OCI-LY7 (cell line): Measurements from ENCODE around the gene HRCT1.

Source experiments
- CTCF ChIP-seq: fragments of 200-600 bp; sonication (generic); conservative IDR thresholded peaks from 2 replicates; pipeline ENCODE4 v1.5.1; 2014; ENCODE audit warnings: mild to moderate bottlenecking, antibody characterized with exemption, low read length, moderate library complexity, mixed read lengths
- EZH2phosphoT487 ChIP-seq: fragments of 200-600 bp; sonication (generic); IDR thresholded peaks from 2 replicates; pipeline ENCODE4 v1.6.1; 2018; ENCODE audit warnings: low read depth, borderline replicate concordance, mild to moderate bottlenecking, mixed run types, antibody characterized with exemption, low read length, moderate library complexity, mixed read lengths

- TF ChIP-seq CTCF (no peak), EZH2phosphoT487 (no peak)
Observed at GRCh38 chr9:35928591-35929452, 22.8 kb downstream of the HRCT1 start.
